ENCODE results near the gene SFT2D1.

The SFT2D1 gene

GRCh38 chr6:166305562-166306117, 36.7 kb downstream of the SFT2D1 start:
- peak; percentile 25 to 68 for DNase-seq

- DNase-seq = no peak
These were observed 38.2 kb downstream of the SFT2D1 start for GRCh38 chr6:166304106-166304505.

GRCh38 chr6:166301611-166302529, 40.5 kb downstream of the SFT2D1 start:
- no peak for DNase-seq

- no peak for DNase-seq
These were observed 41.9 kb downstream of the SFT2D1 start for GRCh38 chr6:166300357-166300987.

GRCh38 chr6:166297606-166298005, 44.7 kb downstream of the SFT2D1 start:
- DNase-seq = no peak

- DNase-seq = no peak
These were observed 46.1 kb downstream of the SFT2D1 start for GRCh38 chr6:166296035-166296883.

GRCh38 chr6:166293731-166294584, 48.4 kb downstream of the SFT2D1 start:
- no peak for DNase-seq

- no peak for DNase-seq
These were observed 52.9 kb downstream of the SFT2D1 start for GRCh38 chr6:166289207-166290060.

- no peak for DNase-seq
These were observed 55.5 kb downstream of the SFT2D1 start for GRCh38 chr6:166286839-166287271.

- no peak for DNase-seq
These were observed 57.1 kb downstream of the SFT2D1 start for GRCh38 chr6:166285233-166285632.

- DNase-seq = no peak
These were observed 57.7 kb downstream of the SFT2D1 start for GRCh38 chr6:166284640-166285039.

GRCh38 chr6:166282394-166283032, 59.8 kb downstream of the SFT2D1 start:
- DNase-seq = no peak

GRCh38 chr6:166281104-166281503, 61.2 kb downstream of the SFT2D1 start:
- DNase-seq = no peak

- no peak for DNase-seq
These were observed 63.0 kb downstream of the SFT2D1 start for GRCh38 chr6:166279393-166279679.

GRCh38 chr6:166278579-166279392, 63.6 kb downstream of the SFT2D1 start:
- no peak for DNase-seq

GRCh38 chr6:166277892-166278578, 64.3 kb downstream of the SFT2D1 start:
- DNase-seq = no peak

GRCh38 chr6:166277018-166277417, 65.3 kb downstream of the SFT2D1 start:
- DNase-seq = no peak

- peak; percentile 38 to 57 for DNase-seq
These were observed 66.6 kb downstream of the SFT2D1 start for GRCh38 chr6:166275714-166276166.

Data from NCI-H524 (cell line).